GM18499 (cell line): ENCODE results near the gene GAN.
A peak's percentile ranks its signal among the peaks of the same experiment; 100 is the strongest.
"Not testable (repeated sequence)": the region's sequence is repeated elsewhere in the genome, so short reads cannot be mapped to it uniquely, and the experiment has no call there.

Experiments
- ATAC-seq: cut with Tn5 transposase; IDR thresholded peaks from one replicate; pipeline ENCODE4 v1.9.1; 2021; ENCODE audit warnings: moderate number of reproducible peaks; ENCODE audit not compliant: insufficient read depth, unreplicated experiment

GAN gene

GRCh38 chr16:81296631-81297030, 18.1 kb upstream of the GAN start:
- no peak for ATAC-seq

DNA sequence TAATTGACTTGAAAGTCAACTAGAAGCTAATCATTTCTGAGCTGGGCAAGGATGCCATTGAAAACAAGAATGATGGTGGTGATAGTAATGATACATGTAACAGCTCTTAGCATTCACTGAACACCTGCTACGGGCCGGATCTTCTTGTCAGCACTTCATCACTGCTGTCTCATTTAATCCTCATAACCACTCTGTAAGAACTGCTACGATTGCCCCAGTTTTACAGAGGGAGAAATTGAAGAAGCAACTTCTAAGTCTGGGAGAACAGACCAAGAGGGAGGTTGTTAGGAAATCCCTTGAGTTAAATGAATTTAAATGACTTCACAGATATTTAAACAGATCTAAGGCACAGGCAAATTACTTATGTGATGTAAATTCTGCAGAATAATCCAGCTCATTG, 7.0 kb upstream of the GAN start:
- ATAC-seq: no peak

GRCh38 chr16:81310045-81310644, 4.6 kb upstream of the GAN start:
- no peak for ATAC-seq

GRCh38 chr16:81311762-81312161, 3.0 kb upstream of the GAN start:
- no peak for ATAC-seq

DNA sequence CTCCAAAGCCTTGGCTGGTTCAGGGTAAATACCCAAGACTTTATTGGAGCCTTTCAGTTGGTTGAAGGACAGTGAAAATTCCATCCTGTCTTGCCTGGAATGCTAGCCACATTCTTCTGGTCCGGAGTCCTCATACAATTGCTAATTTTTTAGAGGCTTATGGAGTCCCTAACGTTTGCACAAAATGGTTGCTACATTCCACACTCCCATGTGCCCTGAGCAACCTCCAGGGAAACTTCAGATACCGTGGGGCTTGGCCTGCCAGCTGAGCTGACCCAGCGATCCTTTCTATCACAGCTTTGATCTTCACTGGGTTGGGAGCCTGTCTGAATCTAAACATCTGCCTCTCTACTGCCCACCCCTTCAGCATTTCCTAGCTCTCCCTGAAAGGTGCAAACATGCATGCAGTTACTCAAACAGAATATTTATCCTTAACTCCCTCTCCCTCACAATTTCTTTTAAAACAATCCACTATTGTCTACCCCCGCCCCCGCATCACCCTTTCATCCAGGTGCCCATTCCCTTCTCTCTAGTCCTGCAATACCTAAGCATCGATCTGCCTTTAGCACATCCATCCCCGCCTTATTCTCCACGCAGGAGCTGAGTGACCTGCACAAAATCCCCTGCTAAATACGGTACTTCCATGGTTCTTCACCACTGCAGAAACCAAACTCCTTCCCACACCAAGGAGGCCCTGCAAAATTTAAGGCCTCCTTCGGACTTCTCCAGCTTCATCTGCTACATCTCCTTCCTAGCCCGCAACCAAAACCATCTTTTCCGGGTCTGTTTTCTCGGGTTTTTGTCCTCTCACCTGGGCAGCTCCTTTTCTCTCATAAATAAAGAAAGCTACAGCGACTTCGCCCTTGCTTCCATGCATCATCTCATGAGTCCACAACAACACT, 810 bp upstream of the GAN start:
- no peak for ATAC-seq

GRCh38 chr16:81315271-81316175, 761 bp downstream of the GAN start:
- peak; percentile 6 for ATAC-seq

GRCh38 chr16:81316176-81316496, 1.4 kb downstream of the GAN start:
- no peak for ATAC-seq

- ATAC-seq: no peak
Observed at GRCh38 chr16:81318711-81319110, 3.9 kb downstream of the GAN start.

DNA sequence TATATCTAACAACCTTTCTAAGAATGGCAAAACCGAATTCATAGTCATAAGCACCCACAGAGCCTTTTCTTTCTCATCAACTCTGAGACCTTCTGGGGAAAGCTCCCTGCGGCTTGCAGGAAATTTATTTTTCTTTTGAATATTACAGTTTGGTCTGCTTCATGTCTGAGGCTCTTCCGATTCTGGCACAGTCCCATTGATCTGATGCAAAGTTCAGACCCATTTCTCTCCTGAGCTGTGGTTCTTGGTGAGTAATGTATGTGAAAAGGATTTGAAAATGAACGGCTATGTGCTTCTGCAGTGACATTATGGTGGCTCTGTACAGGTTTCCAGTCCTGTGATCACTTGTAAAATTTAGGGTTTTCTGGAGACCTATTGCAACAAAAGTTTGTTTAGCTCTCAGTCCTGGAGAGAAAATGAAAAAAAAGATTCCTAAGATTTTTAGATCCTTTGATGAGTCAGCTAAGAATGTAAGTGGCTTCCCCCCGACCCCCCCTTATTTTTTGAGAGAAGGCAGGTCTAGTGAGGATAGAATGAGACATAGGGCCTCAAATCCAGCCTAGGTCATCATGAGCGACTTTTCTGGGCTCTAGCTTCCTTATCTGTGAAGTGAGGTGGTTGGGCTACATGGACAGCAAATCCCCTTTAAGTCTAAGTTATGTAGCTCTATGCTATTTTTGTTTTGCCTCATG, 4.6 kb downstream of the GAN start:
- no peak for ATAC-seq

DNA sequence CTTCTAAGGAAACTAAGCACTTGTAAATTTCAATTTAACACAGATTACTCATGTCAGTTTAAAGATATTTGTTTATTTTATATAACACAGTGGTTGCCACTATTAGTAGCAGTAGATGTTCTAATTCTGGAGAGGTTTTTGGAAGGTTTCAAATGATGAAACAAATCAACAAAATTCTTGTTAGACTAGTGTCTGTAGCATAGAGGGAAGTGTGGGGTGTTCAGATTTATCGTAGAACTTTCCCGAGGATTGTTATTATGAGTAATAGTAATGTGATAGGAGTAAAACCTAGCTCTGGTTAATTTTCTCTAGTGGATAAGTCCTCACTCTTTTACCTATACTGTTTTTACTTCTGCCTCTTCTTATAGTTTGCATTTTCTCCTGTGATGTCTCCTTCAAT, 6.3 kb downstream of the GAN start:
- ATAC-seq: no peak

DNA sequence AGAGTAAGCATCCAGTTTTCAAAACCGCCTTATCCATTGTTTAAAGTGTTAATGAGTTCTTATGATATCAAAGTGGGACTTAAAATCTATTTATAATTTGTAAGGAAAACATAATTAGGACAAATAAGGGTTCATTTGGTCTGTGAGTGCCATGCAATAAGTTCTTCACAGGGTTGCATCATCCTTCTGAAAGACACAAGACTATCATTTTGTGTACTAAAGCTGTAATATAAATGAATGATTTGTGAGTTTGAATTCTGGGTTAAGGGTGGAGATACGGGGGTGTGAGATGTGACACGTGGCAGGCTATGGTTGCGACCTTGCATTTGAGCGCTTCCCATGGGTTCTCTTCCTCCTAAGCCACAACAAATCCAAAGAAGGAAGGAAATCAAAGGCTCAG, 6.8 kb downstream of the GAN start:
- ATAC-seq: no peak

GRCh38 chr16:81324808-81325207, 10.0 kb downstream of the GAN start:
- ATAC-seq: no peak

- no peak for ATAC-seq
Observed at GRCh38 chr16:81327011-81327410, 12.2 kb downstream of the GAN start.

DNA sequence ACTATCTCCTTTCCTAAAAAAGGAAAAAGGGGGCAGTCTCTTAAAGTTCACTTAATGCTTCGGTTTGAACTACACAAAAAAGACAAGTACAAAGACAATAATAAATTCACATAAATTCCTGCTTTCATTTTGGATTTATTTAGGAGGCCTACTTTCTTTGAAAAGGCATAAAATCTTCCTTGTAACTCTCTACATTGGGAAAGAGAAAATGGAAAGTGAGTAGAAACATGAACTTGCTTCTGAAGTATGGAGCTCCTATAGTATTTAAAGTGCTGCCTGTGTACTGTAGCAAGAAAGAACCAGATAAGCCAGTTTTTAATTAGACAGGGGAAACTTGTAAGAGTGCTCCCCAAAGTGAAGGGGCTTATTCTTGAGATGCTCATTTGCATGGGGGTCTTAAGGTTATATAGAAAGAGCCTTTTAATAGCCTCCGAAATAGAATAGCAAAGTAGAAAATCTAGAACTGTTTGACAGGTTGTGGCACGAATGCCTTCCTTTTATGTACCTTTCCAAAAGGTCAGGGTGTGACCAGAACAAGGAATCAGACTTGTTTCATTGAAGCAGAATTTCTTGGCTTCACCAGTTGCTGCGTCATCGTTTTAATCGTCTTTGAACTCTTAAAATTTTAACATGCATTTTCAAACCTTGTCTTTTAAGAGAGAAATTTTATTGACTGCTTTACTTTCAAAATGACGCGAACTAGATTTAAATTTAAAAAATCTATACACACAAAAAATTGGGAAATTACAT, 12.9 kb downstream of the GAN start:
- ATAC-seq: no peak

GRCh38 chr16:81329947-81330346, 15.2 kb downstream of the GAN start:
- no peak for ATAC-seq

DNA sequence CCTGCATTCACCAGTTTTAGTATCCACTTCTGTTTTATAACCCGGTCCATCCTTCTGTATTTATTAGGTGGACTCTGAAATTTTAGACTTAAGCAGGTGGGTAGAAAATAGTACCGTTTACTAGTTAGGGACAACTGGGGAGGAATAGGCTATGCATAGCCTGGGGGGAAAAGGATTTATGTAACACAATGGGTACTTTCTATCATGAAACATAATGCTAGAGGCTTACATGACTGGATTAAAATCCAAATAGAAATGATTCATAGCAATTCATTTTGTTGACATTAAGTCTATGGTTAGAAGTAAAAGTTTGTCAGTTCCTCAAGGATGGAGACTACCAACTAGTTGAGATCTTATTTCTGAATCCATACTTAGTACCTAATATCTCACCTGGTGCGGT, 18.6 kb downstream of the GAN start:
- no peak for ATAC-seq

GRCh38 chr16:81335669-81336068, 20.9 kb downstream of the GAN start:
- no peak for ATAC-seq

- ATAC-seq: no peak
Observed at GRCh38 chr16:81337097-81337496, 22.3 kb downstream of the GAN start.

DNA sequence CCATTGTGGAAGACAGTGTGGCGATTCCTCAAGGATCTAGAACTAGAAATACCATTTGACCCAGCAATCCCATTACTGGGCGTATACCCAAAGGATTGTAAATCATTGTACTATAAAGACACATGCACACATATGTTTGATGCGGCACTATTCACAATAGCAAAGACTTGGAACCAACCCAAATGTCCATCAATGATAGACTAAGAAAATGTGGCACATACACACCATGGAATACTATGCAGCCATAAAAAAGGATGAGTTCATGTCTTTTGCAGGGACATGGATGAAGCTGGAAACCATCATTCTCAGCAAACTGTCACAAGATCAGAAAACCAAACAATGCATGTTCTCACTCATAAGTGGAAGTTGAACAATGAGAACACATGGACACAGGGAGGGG, 30.4 kb downstream of the GAN start:
- ATAC-seq: not testable (repeated sequence)

DNA sequence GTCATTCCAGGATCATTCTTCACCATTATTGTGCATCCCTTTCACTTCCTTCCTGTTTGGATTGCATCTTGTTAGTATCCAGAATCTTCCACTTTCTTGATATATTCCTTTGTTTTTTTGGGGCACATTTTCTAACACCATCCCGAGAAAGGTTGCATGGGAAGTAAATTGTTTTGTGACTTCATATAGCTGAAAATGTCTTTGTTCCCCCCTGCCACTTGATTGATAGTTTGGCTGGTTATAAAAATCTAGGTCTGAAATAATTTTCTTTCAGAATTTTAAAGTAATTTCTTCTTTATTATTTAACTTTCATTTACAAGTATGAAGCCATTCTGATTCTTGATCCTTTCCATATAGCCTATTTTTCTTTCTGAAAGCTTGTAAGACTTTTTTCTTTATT, 32.7 kb downstream of the GAN start:
- ATAC-seq: no peak
